ENCODE measurements around the gene MIS18A.

MIS18A gene

DNA sequence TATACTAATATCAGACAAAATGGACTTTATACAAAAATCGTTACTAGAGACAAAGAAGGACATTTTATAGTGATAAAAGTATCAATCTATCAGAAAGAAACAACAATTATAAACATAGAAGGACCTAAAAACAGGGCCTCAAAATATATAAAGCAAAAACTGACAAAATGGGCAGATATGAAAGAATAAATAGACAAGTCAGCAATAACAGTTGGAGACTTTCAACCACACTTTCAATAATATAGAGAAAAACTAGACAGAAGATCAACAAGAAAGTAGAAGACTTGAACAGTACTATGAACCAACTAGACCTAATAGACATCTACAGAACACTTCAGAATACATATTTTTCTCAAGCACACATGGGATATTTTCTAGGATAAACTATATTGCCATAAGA is 52.4 kb downstream of the MIS18A start:
- DNase-seq, result no peak
- peaks cover 8 to 9% of the 10 kb centered on the region in 2 donors for H3K36me3 Mint-ChIP-seq
- H3K9me3 Mint-ChIP-seq, result peaks cover 11 to 14% of the 10 kb centered on the region in 2 donors
- H3K4me3 Mint-ChIP-seq, result no peak overlapping the region
- no peaks in the 10 kb centered on the region for H3K27me3 Mint-ChIP-seq
- no peaks in the 10 kb centered on the region for H3K4me1 Mint-ChIP-seq
- no peak overlapping the region for H3K27ac Mint-ChIP-seq
- no peak for ATAC-seq (replicated peaks)

All from stimulated activated naive B cell treated with anti-CD40 and anti-IgM and Interleukin-4, amounts not matched to agents 10 μg/mL and 1 μg/mL and 100 μg/mL, for 72 hours (primary cell).